Muscle layer of duodenum (tissue), 2 donors: Measurements from ENCODE around the gene ETNK2.

Experiments used
- H3K27ac ChIP-seq: one replicate; pipeline ENCODE4 v1.7.0; 2013; ENCODE audit warnings: mild to moderate bottlenecking, low read length
- H3K27me3 ChIP-seq: one replicate; pipeline ENCODE4 v1.7.0; 2013; ENCODE audit warnings: low read depth, mild to moderate bottlenecking, control low read depth, low read length
- H3K36me3 ChIP-seq, 2 donors: one replicate each; pipeline ENCODE4 v1.7.0; 2013; ENCODE audit warnings: low read length in 2 of 2, control low read depth in 1 of 2, mild to moderate bottlenecking in 1 of 2; ENCODE audit not compliant: insufficient read depth in 2 of 2, control insufficient read depth in 1 of 2
- H3K4me1 ChIP-seq, 2 donors: one replicate each; pipeline ENCODE4 v1.7.0; 2013; ENCODE audit warnings: low read length in 2 of 2, mild to moderate bottlenecking in 2 of 2, control low read depth in 1 of 2, moderate library complexity in 1 of 2; ENCODE audit not compliant: insufficient read depth in 2 of 2, control insufficient read depth in 1 of 2
- H3K4me3 ChIP-seq, 2 donors: one replicate each; pipeline ENCODE4 v1.7.0; 2013; ENCODE audit warnings: low read length in 2 of 2, low read depth in 1 of 2, mild to moderate bottlenecking in 1 of 2
- H3K9me3 ChIP-seq, 2 donors: one replicate each; pipeline ENCODE4 v1.7.0; 2013; ENCODE audit warnings: low read length in 2 of 2, control low read depth in 1 of 2, mild to moderate bottlenecking in 1 of 2; ENCODE audit not compliant: control insufficient read depth in 1 of 2
- donor health status: healthy.

The ETNK2 gene, protein sequence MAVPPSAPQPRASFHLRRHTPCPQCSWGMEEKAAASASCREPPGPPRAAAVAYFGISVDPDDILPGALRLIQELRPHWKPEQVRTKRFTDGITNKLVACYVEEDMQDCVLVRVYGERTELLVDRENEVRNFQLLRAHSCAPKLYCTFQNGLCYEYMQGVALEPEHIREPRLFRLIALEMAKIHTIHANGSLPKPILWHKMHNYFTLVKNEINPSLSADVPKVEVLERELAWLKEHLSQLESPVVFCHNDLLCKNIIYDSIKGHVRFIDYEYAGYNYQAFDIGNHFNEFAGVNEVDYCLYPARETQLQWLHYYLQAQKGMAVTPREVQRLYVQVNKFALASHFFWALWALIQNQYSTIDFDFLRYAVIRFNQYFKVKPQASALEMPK

DNA sequence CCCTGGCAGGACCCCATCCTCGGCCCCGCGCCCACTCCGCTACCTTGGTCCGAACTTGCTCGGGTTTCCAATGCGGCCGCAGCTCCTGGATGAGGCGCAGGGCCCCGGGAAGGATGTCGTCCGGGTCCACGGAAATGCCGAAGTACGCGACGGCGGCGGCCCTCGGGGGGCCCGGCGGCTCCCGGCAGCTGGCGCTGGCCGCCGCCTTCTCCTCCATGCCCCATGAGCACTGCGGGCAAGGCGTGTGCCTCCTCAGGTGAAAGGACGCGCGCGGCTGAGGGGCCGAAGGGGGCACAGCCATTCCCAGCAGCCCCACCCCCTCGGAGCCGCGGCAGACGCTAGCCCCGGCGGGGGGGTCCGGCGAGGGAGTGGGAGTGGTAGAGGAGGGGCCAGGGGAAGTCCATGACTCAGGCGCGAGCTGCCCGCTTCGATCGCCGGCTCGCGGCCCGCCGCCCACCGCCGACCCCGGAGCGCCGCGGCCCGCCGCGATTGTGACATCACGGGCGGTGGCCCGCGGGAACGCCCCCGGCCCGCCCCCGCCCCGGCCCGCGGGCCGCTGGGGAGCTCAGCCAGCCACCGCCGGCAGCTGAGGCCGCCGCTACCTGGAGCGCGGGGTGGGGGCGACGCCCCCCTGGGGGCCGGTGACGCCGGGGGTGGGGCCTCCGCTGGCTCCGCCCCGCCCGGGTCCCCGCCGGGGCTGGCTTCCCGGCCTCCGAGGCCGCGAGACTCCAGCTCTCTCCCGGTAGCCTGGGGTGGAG is at the start of gene ETNK2:
TSS of gene ETNK2 (minus strand) at position 493 of the 758 bp plus-strand sequence. CDS start at position 301, 192 bp downstream.
- H3K4me1 ChIP-seq = peaks cover 0 to 8% of the 10 kb centered on the region in 2 donors

DNA sequence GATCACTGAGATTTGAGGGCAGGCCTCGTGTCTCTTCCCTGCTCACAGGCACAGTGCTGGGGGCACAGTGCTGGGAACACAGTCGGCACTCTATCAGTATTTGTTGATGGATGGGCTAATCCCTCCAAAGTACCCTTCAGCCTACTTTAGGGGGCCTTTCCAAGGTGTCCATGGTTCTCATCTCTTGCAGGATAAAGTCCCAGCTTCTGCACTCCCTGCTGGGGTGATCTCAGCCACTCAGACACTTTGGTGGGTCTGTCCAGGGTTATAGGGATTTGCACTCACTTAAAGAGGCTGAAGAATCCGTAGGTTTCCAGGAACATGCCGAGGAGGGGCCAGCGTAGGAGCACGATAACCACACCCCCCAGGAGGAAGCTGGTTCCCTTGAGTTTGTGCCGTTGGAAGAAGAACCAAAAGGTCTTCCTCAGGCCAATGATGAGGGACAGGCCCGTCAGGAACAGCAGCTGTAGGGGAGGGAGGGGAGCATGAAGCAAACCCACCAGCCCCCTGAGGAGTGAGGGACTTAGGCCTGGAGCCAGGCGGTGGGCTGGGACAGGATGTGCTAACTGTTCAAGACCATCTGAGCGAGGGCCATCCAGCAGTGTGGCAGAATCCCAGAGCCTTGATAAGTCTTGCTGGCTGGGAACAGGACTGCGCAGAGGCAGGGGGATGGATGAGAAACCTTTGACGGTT is 49.6 kb upstream of the ETNK2 start:
- Histone ChIP-seq H3K4me3 (no peak overlapping the region), H3K4me1 (no peaks in the 10 kb centered on the region), H3K27me3 (peaks cover 3% of the 10 kb centered on the region), H3K36me3 (no peaks in the 10 kb centered on the region), H3K27ac (no peak overlapping the region), H3K9me3 (no peaks in the 10 kb centered on the region)

More for the DNA sequence above, at the start of gene ETNK2:
- no peak within 1 kb of the TSS for H3K27ac ChIP-seq
- no peaks in the 10 kb centered on the region for H3K9me3 ChIP-seq
- H3K27me3 ChIP-seq = no peaks in the 10 kb centered on the region
- no peaks in the 10 kb centered on the region for H3K36me3 ChIP-seq
- peak within 1 kb of the TSS; percentile 26 to 72 for H3K4me3 ChIP-seq

DNA sequence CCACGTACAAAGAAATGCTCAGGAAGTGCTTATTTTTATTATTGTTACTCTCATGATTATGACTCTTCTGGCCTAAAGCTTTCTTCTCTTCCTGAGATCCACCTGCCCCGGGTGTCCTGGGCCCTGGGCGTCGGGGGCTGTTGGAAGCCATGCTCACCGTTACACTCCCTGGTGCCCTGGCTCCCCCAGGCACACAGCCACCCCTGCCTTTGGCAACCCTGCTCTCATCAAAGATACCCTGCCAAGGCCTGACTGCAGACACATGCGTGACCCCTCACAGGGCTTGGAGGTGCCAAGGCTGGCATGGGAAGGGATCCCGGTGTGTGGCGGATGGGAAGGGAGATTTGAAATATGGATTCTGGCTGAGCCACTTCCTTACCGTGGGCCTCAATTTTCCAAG is 47.7 kb upstream of the ETNK2 start:
- Histone ChIP-seq H3K9me3 (no peaks in the 10 kb centered on the region), H3K27me3 (peaks cover 3% of the 10 kb centered on the region), H3K27ac (no peak overlapping the region), H3K4me1 (no peaks in the 10 kb centered on the region), H3K4me3 (no peak overlapping the region), H3K36me3 (no peaks in the 10 kb centered on the region)

DNA sequence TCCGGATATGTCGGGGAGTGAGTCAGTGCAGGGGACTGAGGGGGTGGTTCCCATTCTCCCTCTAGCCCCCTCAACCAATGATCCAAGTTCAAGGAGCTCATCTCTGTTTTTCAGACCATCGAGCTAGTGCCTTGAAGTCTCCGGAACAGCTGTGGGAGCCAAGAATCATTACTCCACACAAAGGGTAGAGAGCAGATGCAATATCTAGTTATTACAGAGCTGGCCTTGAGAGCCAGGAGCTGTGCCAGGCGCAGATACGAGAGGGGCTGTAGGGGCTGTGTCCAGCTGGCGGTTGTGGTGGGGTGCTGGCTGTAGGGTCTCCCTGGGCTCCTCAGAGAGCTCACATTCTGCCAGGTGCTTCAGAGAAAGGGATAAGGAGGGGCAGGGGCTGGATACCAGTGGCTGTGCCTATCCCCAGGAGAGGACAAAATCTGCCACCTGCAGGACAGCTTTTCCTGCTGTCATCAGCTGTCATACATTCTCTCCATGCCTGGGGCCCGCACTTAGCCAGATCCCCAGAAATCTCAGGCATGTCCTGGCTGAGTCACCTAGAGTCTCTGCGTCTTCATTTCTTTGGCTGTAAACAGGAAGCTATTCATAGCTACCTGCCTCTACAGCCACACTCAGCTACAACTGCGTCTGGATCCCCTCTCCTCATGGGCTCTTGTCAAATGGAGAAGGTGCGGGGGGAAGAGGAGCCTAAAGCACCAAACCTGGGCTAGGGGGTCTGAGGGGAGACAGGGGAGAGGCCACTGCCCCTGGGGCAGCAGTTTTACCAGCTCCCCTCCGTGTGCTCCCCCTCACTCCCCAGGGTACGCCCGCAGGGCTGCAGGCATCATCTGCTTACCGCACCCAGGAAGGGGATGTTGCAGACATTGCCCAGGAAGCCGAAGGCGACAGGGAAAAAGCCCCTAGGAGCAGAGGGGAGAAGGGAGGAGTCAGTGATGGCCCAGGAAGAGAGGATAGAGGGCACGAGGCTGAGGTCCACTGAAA is 46.8 kb upstream of the ETNK2 start:
- Histone ChIP-seq H3K4me3 (no peak overlapping the region), H3K9me3 (no peaks in the 10 kb centered on the region), H3K36me3 (no peaks in the 10 kb centered on the region), H3K4me1 (no peaks in the 10 kb centered on the region), H3K27me3 (peaks cover 3% of the 10 kb centered on the region), H3K27ac (no peak overlapping the region)

DNA sequence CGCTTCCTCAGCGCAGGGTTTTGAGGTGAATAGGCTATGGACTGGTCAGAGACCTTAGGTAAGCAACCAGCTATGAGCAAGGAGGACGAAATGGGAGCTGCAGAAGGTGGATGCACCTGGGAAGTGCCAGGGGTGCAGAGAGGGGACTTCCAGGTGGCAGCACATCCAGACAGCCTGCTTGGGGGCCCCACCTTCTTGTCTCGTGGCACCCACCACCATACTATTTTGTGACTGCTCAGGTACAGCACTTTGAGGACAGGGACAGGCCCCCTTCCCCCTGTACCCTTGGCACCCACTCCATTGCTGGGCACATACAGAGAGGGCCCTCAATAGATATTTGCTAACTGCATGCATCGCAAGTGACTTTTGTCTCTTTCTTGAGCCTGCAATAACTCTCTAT is 45.2 kb upstream of the ETNK2 start:
- no peaks in the 10 kb centered on the region for H3K4me1 ChIP-seq
- no peaks in the 10 kb centered on the region for H3K9me3 ChIP-seq
- H3K27ac ChIP-seq = no peak overlapping the region
- no peaks in the 10 kb centered on the region for H3K36me3 ChIP-seq
- H3K4me3 ChIP-seq = no peak overlapping the region
- no peaks in the 10 kb centered on the region for H3K27me3 ChIP-seq

DNA sequence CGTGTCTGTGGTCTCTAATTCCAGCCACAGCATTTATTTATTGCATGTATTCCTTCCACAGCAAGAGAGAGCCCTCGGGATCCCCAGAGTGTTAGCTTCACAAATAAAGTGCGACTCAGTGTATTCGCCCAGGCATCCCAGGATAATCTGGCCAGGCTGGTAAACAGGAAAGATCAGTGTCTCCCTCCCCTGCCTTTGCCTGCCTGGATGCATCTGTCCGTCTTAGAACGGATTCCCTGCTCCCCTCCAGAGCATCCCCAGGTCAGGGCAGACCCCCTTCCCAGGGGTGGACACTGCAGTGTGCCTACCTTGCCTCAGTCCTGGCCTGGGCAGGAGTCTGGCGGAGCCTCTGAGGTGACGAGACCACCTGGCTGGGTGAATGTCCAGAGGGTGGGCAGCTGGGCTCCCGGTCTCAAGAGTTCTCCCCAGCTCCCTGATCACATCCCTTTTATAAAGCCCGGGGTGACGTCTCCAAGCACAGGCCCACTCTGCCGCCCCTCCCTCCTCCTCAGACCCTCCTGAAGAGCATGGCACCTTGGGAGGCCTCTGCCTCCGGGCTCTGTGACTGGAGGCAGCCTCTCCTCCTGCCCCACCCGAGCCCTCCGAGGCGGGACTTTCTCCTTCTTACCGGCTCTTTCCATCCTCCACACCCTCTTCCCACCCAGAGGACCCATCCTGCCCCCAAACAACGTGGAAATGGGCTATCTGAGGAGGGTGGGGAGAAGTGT is 44.4 kb upstream of the ETNK2 start, which contains the start of gene KISS1:
TSS of gene KISS1 (minus strand) at position 424 of the 728 bp plus-strand sequence. CDS start 3,615 bp downstream, outside the sequence.
- Histone ChIP-seq H3K27ac (no peak within 1 kb of the TSS), H3K4me1 (no peaks in the 10 kb centered on the region), H3K36me3 (no peaks in the 10 kb centered on the region), H3K27me3 (no peaks in the 10 kb centered on the region), H3K9me3 (no peaks in the 10 kb centered on the region), H3K4me3 (no peak within 1 kb of the TSS)

DNA sequence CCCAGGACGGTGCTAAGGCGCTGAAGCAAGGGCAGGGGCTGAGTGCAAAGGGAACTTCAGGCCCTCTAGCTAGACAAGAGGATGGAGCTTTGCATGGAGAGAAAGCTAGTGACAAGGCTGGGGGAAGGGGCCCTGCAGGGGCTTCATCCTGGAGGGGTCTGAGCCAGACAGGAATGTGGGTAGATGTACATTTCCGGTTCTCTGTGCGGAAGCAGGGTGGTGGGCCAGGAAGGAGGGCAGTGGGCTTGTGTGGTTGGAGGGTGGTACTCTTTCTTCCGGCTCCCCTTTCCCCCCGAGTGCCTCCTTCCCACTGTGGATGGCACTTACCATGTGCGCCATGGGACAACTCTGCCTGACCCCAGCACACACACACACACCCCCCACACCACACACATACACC is 42.9 kb upstream of the ETNK2 start:
- H3K4me1 ChIP-seq = no peaks in the 10 kb centered on the region

DNA sequence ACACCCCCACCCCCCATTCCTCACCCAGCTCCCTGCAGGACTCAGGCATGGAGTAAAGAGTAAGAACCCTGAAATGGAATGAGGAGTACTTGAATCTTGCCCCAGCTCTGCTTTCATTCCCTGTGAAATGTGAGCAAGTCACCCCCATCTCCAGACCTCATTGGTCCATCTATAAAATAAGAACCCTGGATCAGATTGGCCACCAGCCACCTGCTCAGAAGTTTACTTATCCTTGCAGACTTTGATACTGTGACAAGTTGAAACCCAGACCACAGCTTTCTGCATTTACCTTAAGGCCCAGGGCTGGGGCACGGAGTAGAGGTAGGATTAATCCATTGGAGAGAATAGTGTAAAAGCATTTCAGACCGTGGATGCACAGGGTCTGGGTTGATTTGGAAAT is 42.2 kb upstream of the ETNK2 start:
- Histone ChIP-seq H3K27me3 (no peaks in the 10 kb centered on the region), H3K9me3 (no peaks in the 10 kb centered on the region), H3K4me1 (no peaks in the 10 kb centered on the region), H3K27ac (no peak overlapping the region), H3K36me3 (no peaks in the 10 kb centered on the region), H3K4me3 (no peak overlapping the region)

More for the DNA sequence above, 42.9 kb upstream of the ETNK2 start:
- Histone ChIP-seq H3K9me3 (no peaks in the 10 kb centered on the region), H3K27ac (no peak overlapping the region), H3K4me3 (no peak overlapping the region), H3K36me3 (no peaks in the 10 kb centered on the region), H3K27me3 (no peaks in the 10 kb centered on the region)

DNA sequence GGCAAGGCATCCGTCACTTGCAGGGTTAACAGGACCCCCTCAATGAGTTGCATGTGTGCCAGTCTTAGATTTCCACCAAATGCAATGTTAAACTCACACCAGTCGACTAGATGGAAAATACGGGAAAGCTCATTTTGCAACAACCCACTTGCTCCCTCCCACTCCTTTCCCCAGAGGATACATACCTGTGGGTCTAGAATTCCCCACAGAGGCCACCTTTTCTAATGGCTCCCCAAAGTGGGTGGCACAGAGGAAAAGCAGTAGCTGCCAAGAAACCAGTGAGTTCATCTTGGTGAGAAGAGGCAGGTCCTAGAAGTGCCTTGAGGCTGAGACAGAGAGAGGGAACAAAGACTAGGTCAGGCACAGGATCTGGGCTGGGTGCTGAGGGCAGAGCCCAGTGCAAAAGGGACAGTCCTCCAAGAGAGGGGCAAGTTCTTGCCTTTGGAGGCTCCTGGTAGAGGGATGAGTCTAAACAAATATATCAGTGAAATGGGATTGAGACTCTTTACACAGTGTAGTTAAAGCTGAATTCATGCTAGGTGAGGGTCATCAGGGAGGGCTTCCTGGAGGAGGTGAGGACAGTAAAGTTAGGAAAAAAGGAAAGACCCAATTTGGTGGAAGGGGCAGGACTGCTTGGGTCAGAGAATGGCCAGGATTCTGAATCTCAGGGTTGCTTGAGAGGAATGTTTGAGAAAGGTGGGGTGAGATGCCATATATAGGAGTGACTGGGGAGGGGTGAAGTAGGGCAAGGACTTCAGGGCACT is 40.9 kb upstream of the ETNK2 start:
- H3K27ac ChIP-seq = no peak overlapping the region
- no peaks in the 10 kb centered on the region for H3K4me1 ChIP-seq
- no peaks in the 10 kb centered on the region for H3K36me3 ChIP-seq
- H3K27me3 ChIP-seq = peaks cover 7% of the 10 kb centered on the region
- no peak overlapping the region for H3K4me3 ChIP-seq
- H3K9me3 ChIP-seq = no peaks in the 10 kb centered on the region
